IMR-90 (cell line): ENCODE results near the gene SRC. TPM values are rescaled to one million over a fixed set of nuclear protein-coding genes. Genes with fewer than 3 reads are reported as not detected.

Experiments used
- ATAC-seq: fragments of 200-7000 bp; cut with Tn5 transposase; 2 replicates; pipeline ENCODE4 v1.9.1; 2020; ENCODE audit warnings: low read depth, mild to moderate bottlenecking, moderate library complexity
- BruUV-seq: library from RNA; stranded (reverse); fragments of 400-500 nt; replicated peaks from 2 replicates; lab custom pipeline; 2021; lab: Mats Ljungman, UMichigan
- CTCF ChIA-PET: fragments of 300-600 bp; formaldehyde crosslinking; extraction: SDS; loops from one replicate; lab custom pipeline; 2021; ENCODE audit warnings: antibody characterized with exemption; lab: Yijun Ruan, JAX
- POLR2A ChIA-PET: fragments of 300-600 bp; sonication (Branson Sonifier 250); formaldehyde crosslinking; loops from one replicate; lab custom pipeline; 2022; ENCODE audit warnings: antibody characterized with exemption; ENCODE audit not compliant: unreplicated experiment; lab: Charles Lee
- DNase-seq: peaks from one replicate; pipeline ENCODE4 v3.0.0; 2013
- H2AFZ ChIP-seq: replicated peaks from 2 replicates; pipeline ENCODE3; 2013; ENCODE audit warnings: low read length, mild to moderate bottlenecking; ENCODE audit not compliant: poor library complexity
- H2AK5ac ChIP-seq: 2 replicates; pipeline ENCODE4 v1.6.1; 2013; ENCODE audit warnings: low read depth, low read length, inconsistent platforms
- H2AK9ac ChIP-seq: replicated peaks from 2 replicates; pipeline ENCODE3; 2013; ENCODE audit warnings: mild to moderate bottlenecking, low read depth, low read length, moderate library complexity; ENCODE audit not compliant: poor library complexity
- H2BK120ac ChIP-seq: 2 replicates; pipeline ENCODE4 v1.6.1; 2013; ENCODE audit warnings: low read depth, low read length, inconsistent platforms
- H2BK15ac ChIP-seq: 3 replicates; pipeline ENCODE4 v1.6.1; 2013; ENCODE audit warnings: low read depth, low read length, inconsistent platforms
- H2BK20ac ChIP-seq: 2 replicates; pipeline ENCODE4 v1.6.1; 2013; ENCODE audit warnings: low read depth, mild to moderate bottlenecking, inconsistent platforms, low read length, moderate library complexity
- H2BK5ac ChIP-seq: 2 replicates; pipeline ENCODE4 v1.6.1; 2013; ENCODE audit warnings: mild to moderate bottlenecking, low read depth, low read length, inconsistent platforms; ENCODE audit not compliant: poor library complexity, severe bottlenecking
- H3K14ac ChIP-seq: replicated peaks from 2 replicates; pipeline ENCODE4 v1.6.1; 2013; ENCODE audit warnings: low read depth, low read length, inconsistent platforms
- H3K18ac ChIP-seq: 2 replicates; pipeline ENCODE4 v1.6.1; 2013; ENCODE audit warnings: low read depth, low read length, control low read depth
- H3K23ac ChIP-seq: 2 replicates; pipeline ENCODE4 v1.6.1; 2013; ENCODE audit warnings: low read depth, low read length, inconsistent platforms
- H3K27ac ChIP-seq: 2 replicates; pipeline ENCODE4 v1.5.1; 2013; ENCODE audit warnings: mild to moderate bottlenecking, control low read depth, low read length; ENCODE audit not compliant: insufficient read depth
- H3K27me3 ChIP-seq: 2 replicates; pipeline ENCODE4 v1.6.1; 2013; ENCODE audit warnings: low read length; ENCODE audit not compliant: control insufficient read depth, insufficient read depth
- H3K36me3 ChIP-seq: 2 replicates; pipeline ENCODE4 v1.6.1; 2013; ENCODE audit warnings: low read length, mixed read lengths; ENCODE audit not compliant: control insufficient read depth, insufficient read depth
- H3K4ac ChIP-seq: 2 replicates; pipeline ENCODE4 v1.6.1; 2013; ENCODE audit warnings: low read depth, low read length, inconsistent platforms
- H3K4me1 ChIP-seq: 2 replicates; pipeline ENCODE4 v1.6.1; 2013; ENCODE audit warnings: low read length, mixed read lengths; ENCODE audit not compliant: control insufficient read depth, insufficient read depth
- H3K4me2 ChIP-seq: 2 replicates; pipeline ENCODE4 v1.6.1; 2013; ENCODE audit warnings: low read depth, mild to moderate bottlenecking, control low read depth, low read length, moderate library complexity
- H3K4me3 ChIP-seq: 2 replicates; pipeline ENCODE4 v1.5.1; 2013; ENCODE audit warnings: low read depth, mild to moderate bottlenecking, control low read depth, low read length, moderate library complexity; ENCODE audit not compliant: insufficient read depth
- H3K56ac ChIP-seq: 2 replicates; pipeline ENCODE4 v1.6.1; 2013; ENCODE audit warnings: low read length, inconsistent platforms; ENCODE audit not compliant: insufficient read depth; ENCODE audit errors: extremely low read depth
- H3K79me1 ChIP-seq, 2 experiments: 2 replicates each; pipeline ENCODE4 v1.6.1; 2013; ENCODE audit warnings: low read length in 2 of 2, inconsistent platforms in 1 of 2, low read depth in 1 of 2
- H3K9ac ChIP-seq: 2 replicates; pipeline ENCODE4 v1.6.1; 2013; ENCODE audit warnings: low read depth, low read length, control low read depth
- H3K9me1 ChIP-seq: 2 replicates; pipeline ENCODE4 v1.6.1; 2013; ENCODE audit warnings: low read length, inconsistent platforms; ENCODE audit not compliant: insufficient read depth
- H3K9me3 ChIP-seq: 2 replicates; pipeline ENCODE4 v1.6.1; 2013; ENCODE audit warnings: low read length; ENCODE audit not compliant: control insufficient read depth, insufficient read depth
- H4K20me1 ChIP-seq: 2 replicates; pipeline ENCODE4 v1.6.1; 2013; ENCODE audit warnings: low read length, inconsistent platforms; ENCODE audit not compliant: insufficient read depth
- H4K5ac ChIP-seq: 2 replicates; pipeline ENCODE4 v1.6.1; 2013; ENCODE audit warnings: mild to moderate bottlenecking, low read depth, low read length, control low read depth
- H4K8ac ChIP-seq, 2 experiments: 2 replicates each; pipeline ENCODE4 v1.6.1; 2013; ENCODE audit warnings: low read depth in 2 of 2, low read length in 2 of 2, control low read depth in 1 of 2, inconsistent platforms in 1 of 2
- H4K91ac ChIP-seq: 2 replicates; pipeline ENCODE4 v1.6.1; 2013; ENCODE audit warnings: low read depth, low read length, inconsistent platforms; ENCODE audit not compliant: insufficient read depth
- MAZ ChIP-seq: IDR thresholded peaks from 2 replicates; pipeline ENCODE4 v1.6.1; 2012; ENCODE audit warnings: low read depth, mild to moderate bottlenecking, low read length, improper control_type of control experiment, moderate library complexity, borderline replicate concordance
- NFE2L2 ChIP-seq: fragments of 150-350 bp; IDR thresholded peaks from 2 replicates; pipeline ENCODE4 v1.6.1; 2016; ENCODE audit warnings: low read depth, mild to moderate bottlenecking, low read length
- RFX5 ChIP-seq: IDR thresholded peaks from 2 replicates; pipeline ENCODE4 v1.8.0; 2012; ENCODE audit warnings: low read depth, mild to moderate bottlenecking, low read length, moderate library complexity
- SMC3 ChIP-seq: fragments of 150-350 bp; IDR thresholded peaks from 2 replicates; pipeline ENCODE4 v1.6.1; 2016; ENCODE audit warnings: low read depth, mild to moderate bottlenecking, antibody characterized with exemption, low read length, moderate library complexity
- WGBS, 2 experiments: methylation state at CpG; one replicate each; pipeline versions ENCODE4 v1.1.5 to v1.1.7; 2013; ENCODE audit warnings: missing lambda C conversion rate in 2 of 2; ENCODE audit not compliant: insufficient read length in 1 of 2; ENCODE audit errors: extremely low coverage in 2 of 2; 5-methylcytosine and 5-hydroxymethylcytosine counted together
- dilution Hi-C: fragments of 300-500 bp; cut with HindIII; formaldehyde crosslinking; loops from one replicate; pipeline ENCODE4 v1.14.3; 2018; ENCODE audit warnings: low sequenced_read_pairs; ENCODE audit not compliant: unreplicated experiment
- in situ Hi-C: fragments of 300-500 bp; cut with MboI; formaldehyde crosslinking; loops from 3 replicates; pipeline ENCODE4 v1.14.3; 2019; ENCODE audit warnings: low sequenced_read_pairs, inconsistent platforms, mixed read lengths
- intact Hi-C: fragments of 100-400 bp; cut with micrococcal nuclease; formaldehyde crosslinking; loops from 2 replicates; pipeline ENCODE4 v1.10.0; 2022
- polyA plus RNA-seq, 3 experiments: library from polyadenylated mRNA; depleted of rRNA; stranded (reverse); fragments of >200 nt; gene quantifications; 2 replicates each; pipeline ENCODE4 v1.2.3, GENCODE V29; 2012; ENCODE audit warnings: low replicate concordance in 1 of 3
- total RNA-seq: library from RNA; depleted of rRNA; stranded (reverse); fragments of >200 nt; gene quantifications from 2 replicates; pipeline ENCODE4 v1.2.3, GENCODE V29; 2012
- TF ChIP-seq, protein P1 (sequence below): fragments of 150-350 bp; IDR thresholded peaks from 2 replicates; pipeline ENCODE4 v1.6.1; 2017; ENCODE audit warnings: mild to moderate bottlenecking, antibody characterized with exemption, low read length, low read depth

SRC gene
- total and polyA plus RNA-seq, 2 of the 4 experiments (the other 2 are of a cell fraction) = 7.0 to 24.2 TPM

DNA sequence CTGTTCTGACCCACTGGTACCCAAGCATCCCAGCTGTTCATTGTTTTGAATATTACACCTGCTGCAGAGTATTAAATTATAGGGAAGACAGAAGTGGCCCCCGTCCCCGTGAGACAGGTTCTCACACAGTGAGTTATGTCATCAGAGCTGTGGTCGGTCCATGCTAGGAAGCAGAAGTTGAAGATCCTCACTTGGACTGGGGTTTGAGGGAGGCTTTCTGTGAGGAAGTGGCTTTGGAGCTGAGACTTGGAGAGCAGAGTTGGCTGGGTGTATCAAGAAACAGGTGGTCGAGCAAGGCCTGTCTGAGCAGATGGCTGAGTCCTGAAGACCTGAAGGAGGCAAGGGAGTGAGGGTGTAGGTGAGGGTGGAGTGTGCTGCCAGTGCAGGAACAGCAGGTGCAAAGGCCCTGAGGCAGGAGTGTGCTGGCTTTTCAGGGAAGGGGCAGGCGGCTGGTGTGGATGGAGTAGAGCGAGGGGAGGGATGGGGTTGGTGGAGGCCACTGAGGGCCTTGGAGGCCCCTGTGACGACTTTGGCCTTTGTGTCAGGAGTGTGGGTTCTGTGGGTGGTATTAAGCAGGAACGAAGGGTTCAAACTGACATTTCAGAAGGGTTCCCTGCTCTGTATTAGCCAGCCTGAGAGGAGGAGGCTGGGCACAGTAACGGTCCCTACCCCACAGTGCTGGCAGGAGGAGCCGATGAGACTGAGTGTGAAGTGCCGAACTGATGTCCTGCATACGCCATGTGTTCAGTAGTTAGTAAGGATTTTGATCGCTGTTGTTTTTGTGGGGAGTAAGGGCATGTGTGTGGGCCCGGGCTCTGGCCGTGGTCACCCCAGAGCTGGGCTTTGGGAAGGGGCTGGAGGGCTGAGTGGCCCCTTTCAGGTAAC, 11.8 kb downstream of the SRC start:
- no peak overlapping the region for H3K23ac ChIP-seq
- H3K4me3 ChIP-seq = no peak overlapping the region
- H2AFZ ChIP-seq = no peak overlapping the region
- no peak overlapping the region for H4K5ac ChIP-seq
- H3K18ac ChIP-seq = no peak overlapping the region
- H4K8ac ChIP-seq = no peak overlapping the region
- dilution Hi-C loops = no loop called here
- ATAC-seq = no peak
- DNase-seq = no peak
- H3K27me3 ChIP-seq = no peaks in the 10 kb centered on the region
- no peak overlapping the region for H2AK9ac ChIP-seq
- H3K56ac ChIP-seq = no peak overlapping the region
- H4K91ac ChIP-seq = no peak overlapping the region
- peaks cover 90% of the 10 kb centered on the region for H4K20me1 ChIP-seq
- intact Hi-C loops = no loop called here
- no peak overlapping the region for H2AK5ac ChIP-seq
- no peak overlapping the region for H2BK20ac ChIP-seq
- peaks cover 5% of the 10 kb centered on the region for H3K4me1 ChIP-seq
- no peak overlapping the region for H3K4me2 ChIP-seq
- H2BK120ac ChIP-seq = no peak overlapping the region
- CTCF ChIA-PET = no interaction called here
- no TSS peak for BruUV-seq
- WGBS, 2 experiments = 87% methylated on average over 6 of the region's 15 CpGs; no CpG with 5 or more reads in 1 of the 2 experiments
- no peak overlapping the region for H3K9ac ChIP-seq
- POLR2A ChIA-PET = no interaction called here
- H3K9me3 ChIP-seq = no peaks in the 10 kb centered on the region
- H3K36me3 ChIP-seq = peaks cover 7% of the 10 kb centered on the region
- H2BK15ac ChIP-seq = no peak overlapping the region
- H3K4ac ChIP-seq = no peak overlapping the region
- H3K9me1 ChIP-seq = peaks cover 18% of the 10 kb centered on the region
- no peak for TF ChIP-seq SMC3
- TF ChIP-seq, protein P1, sequence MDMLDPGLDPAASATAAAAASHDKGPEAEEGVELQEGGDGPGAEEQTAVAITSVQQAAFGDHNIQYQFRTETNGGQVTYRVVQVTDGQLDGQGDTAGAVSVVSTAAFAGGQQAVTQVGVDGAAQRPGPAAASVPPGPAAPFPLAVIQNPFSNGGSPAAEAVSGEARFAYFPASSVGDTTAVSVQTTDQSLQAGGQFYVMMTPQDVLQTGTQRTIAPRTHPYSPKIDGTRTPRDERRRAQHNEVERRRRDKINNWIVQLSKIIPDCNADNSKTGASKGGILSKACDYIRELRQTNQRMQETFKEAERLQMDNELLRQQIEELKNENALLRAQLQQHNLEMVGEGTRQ = no peak
- no peak for TF ChIP-seq RFX5
- no peak for TF ChIP-seq MAZ
- no peak for TF ChIP-seq NFE2L2
- H3K27ac ChIP-seq = no peak overlapping the region
- H3K14ac ChIP-seq = no peak overlapping the region
- H3K79me1 ChIP-seq = peaks cover 33 to 92% of the 10 kb centered on the region in 2 experiments
- in situ Hi-C loops = no loop called here
- H2BK5ac ChIP-seq = no peak overlapping the region
